SW 1271 (cell line): Measurements from ENCODE around the gene FAM229A.
"Not testable (repeated sequence)": the region's sequence is repeated elsewhere in the genome, so short reads cannot be mapped to it uniquely, and the experiment has no call there.

Experiments used
- DNase-seq, 2 experiments: peaks; one replicate each; lab custom pipeline; 2025; lab: John Stamatoyannopoulos, UW

FAM229A gene

DNA sequence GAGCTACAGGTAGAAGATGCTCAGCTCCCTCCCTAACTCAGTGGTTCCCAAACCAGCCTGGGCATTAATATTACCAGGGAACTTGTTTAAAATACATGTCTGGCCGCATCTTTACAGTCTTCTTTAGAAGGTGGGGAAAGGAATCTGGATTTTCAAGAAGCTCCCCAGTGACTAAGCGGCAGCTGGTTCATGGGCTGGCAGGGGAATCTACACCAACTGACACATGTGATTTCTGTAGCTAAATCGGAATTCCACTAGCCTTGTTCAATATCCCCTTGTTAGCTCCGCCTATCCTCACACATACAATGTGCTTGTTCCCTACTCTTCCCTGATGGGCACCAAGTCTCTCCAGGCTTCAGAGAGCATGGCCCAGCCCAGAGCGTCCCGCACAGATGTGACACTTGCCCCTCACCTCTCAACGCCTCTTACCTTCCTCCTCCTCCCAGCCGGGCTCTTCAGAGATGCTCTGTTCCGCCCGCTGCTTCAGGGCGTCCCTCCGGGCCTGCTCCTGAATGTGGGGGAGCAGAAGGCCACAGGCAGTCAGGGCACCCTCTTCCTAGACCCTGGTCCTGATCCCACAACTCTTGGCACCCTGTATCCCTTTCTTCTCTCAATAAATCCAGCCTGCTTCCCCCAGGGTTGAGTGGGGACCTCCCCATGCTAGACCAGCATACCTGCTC lies 15.4 kb upstream of the FAM229A start:
- DNase-seq = no peak

DNA sequence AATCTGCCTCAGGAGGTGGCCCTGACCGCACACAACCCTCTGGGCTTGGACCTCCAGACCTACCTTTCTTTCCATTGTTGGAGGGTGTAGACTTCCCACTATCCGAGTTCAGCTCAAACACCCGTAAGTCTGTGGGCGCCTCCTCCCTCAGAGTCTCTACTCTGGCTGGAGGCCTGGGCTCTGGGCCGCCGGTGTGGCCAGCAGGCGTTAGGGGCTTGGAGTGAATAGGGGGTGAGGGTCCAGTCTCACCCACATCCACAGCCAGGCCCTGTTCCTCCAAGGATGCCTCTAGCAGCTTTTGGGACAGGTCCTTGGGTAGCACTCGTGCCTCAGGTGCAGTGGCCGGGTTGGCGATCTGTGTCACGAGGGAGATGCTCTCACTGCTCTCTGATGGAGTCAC lies 13.9 kb upstream of the FAM229A start:
- no peak for DNase-seq

DNA sequence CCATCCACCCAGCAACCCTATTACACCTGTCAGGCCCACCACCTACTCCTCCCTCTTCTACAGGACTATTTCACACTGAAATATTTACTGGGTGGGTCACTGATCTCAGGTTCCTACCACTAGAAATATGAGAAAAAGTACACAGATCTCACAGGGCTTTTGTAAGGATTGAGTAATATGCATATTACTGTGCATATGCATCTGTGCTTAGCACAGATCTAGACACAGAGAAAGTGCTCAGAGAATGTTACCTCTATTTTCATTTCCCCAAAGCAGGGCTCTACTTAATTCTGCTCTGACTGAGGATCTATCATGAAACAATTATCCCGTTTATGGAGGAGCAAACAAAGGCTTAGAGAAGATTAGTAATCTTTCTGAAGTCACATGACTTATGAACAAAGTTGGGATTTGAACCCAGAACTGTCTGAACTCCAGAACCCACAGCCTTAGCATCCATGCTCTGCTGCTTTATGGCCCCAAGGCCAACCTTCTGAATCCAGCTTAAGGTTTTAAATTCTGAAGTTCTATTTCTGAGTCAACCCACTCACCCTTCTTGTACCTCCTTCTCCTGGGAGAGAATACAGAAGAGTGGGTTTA lies 11.8 kb upstream of the FAM229A start:
- no peak for DNase-seq

DNA sequence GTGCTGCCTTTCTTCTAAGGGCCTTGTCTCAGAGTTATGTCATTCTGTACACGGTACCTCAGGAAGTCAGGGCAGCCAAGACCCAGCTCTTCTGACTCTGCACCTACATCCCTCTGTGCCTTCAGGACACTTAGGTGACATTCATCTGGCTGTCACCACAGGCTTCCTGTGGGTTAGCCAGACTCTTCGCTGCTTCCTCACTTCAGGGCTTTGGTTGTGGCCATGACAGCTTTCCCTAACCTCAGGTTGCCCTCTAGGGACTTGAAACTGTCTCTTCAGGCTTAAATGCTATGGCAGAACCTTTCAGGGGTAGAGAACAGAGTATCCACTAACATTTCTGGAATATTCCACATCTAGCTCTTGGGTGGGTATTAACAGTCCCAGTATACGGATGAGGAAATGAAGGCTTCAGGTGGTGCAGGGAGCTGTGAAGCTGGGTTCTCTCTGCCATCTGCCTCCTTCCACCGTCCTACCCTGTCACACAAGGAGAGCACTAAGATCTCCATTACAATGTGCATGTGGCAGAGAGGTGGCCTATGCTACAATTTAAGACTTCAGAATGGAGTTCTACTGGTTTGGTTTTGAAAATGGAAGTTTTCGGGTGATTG lies 10.0 kb upstream of the FAM229A start:
- no peak for DNase-seq

DNA sequence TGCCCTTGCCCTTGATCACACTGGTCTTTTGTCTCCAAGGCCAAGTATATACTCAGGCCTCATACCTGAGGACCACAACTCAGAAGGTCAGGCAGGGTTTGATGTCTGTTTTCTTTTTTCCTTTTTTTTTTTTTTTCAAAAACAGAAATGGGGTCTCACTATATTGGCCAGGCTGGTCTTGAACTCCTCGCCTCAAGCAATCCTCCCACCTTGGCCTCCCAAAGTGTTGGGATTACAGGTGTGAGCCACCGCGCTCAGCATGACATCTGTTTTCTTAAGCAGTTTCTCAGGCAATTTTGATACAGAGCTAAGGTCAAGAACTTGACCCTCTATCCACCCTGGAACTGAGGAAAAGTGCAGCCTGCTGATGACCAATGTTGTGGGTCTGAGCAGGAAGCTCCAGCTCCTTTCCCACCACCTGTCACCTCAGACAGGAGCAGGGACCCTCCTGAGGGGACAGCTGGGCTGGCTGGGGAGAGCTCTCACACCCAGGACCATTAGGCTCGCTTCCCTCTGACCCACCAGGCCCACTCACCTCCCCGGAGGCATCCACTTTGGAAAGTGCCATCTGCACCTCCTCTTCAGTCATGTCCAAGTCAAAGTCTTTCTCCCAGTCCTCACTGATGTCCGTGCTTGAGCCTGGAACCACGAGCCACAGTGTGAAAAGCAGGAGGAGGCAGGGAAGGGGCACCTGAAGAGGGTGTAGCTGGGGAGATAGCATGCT lies 5.8 kb upstream of the FAM229A start:
- DNase-seq = no peak

DNA sequence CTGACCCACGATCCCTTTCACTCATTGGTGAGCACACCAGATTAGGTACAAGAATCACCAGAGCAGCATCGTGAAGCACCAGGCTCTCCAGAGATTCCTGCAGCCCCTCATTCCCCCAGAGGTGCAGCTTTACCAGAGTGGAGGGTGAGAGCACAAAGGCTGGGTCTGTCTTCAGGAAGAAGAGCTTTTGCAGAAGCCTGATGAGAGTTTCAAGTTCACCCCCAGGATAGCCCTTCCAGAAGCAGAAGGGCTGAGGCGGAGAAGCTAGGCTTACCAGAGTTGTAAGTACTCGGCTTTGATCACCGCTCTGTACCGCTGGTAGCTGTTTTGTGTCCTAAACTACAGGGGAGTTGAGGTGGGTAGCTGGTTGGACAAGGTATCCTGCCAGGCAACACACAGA lies 3.2 kb upstream of the FAM229A start:
- DNase-seq = no peak

DNA sequence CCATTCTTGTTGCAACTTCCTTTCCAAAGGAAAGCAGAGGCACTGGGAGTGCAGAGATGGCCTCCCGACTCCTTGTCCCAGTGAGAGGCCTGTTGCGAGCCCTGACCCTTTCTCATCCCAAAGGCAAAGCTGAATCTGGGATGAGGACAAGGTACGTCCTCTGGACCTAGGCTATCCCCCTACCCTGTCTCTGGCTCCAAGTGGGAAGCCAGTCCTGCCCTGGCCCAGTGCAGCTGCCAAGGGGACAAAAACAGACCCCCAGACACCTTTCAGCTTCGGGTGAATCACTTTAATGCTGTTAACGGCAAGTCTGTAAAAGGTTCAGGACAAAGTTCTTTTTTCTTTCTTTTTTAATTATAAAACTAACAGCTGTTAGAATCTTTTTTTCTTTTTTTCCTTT lies 2.6 kb upstream of the FAM229A start:
- no peak for DNase-seq

DNA sequence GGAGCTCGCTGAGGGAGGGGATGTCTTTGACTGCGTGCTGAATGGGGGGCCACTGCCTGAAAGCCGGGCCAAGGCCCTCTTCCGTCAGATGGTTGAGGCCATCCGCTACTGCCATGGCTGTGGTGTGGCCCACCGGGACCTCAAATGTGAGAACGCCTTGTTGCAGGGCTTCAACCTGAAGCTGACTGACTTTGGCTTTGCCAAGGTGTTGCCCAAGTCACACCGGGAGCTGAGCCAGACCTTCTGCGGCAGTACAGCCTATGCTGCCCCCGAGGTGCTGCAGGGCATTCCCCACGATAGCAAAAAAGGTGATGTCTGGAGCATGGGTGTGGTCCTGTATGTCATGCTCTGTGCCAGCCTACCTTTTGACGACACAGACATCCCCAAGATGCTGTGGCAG lies 1.4 kb upstream of the FAM229A start:
- DNase-seq = no peak

DNA sequence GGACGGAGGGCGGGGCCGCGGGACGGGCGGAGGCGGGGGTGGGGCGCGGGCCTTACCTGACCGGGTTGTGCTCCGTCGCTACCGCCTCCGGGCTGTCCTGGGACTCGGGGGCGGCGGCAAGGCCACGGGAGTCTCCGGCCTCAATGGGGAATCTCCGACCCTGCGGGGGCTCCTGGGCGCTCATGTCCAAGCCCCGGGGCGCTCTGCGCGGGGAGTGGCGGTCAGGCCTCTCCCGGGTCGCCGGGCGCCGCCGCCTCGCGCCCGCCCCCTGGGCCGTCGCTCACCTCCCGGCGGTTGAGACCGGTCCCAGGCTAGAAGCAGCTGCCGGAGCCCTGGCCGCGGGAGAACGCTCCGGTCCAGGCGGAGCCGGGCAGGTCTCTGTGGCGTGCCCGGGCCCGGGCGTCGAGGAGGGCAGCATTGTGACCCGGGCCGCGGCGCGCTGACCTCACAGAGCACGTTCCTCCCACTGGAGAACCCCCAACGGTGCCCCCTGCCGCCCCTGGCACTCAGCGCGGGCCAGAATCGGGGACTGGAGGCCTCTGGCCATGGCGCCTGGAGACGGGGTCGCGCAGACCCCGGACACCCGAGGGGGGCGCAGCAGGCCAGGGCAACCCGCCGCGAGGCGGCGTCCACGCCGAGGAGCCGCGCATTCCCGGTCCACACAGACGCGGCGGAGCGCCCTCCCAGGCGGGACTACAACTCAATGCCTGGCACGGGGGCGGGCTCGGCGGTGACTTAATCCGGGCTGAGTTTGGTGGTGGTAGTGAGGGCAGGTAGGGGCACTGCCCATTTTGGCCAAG lies 411 bp downstream of the FAM229A start:
- DNase-seq = no peak

DNA sequence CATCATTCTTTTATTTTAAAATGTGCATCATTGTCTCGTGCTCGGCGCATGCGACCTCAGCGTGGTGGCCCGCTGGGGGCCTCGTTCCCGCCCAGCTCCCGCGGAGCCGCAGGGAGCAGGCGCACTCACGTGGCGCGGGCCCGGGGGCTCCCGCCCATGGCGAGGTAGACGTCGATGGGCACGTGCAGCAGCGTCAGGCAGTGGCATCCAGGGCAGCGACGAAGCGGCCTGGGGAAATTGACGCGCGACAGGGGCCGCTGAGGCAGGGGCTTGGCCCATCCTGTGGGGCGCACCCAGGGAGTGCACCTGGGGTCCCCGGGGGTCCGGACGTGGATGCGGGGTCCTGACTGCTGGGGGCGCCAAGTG lies 994 bp downstream of the FAM229A start:
- DNase-seq = no peak

DNA sequence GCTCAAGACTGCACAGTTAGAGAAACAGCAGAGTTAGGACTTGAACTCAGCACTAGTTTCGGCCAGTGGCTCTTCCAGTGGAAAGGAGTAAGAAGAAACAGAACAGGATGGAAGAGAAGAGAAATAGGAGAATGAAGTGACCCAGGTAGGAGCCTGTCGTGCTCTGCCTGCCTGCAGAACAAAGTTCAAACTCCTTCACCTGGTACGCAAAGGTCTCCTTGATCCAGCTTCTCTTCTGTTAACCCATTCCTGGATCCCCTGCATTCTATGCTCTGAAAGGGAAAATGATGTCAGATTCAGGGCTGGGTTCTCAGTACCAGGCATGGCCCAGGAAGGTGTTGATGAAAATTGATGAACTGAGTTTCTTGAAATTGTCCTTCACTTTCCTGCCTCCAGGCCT lies 3.9 kb downstream of the FAM229A start:
- no peak for DNase-seq

DNA sequence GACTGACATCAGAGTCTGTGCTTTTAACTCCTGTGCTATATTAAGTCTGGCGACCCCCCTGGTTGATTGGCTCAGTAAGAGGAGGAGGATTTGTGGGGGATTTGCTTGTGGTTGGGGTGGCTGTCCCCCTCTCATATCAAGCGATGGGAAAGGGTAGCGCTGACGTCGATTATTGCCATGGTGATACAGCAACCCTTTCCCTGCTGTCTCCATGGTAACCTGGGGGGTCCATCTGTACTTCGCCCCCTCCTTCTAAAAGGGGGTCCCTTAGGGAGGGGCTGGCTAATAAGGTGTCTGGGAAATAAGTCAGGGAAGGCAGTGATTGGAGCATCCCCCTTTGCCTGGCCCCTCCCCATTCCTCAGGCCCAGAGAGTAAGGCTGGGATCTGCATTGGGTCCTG lies 4.7 kb downstream of the FAM229A start:
- no peak for DNase-seq

DNA sequence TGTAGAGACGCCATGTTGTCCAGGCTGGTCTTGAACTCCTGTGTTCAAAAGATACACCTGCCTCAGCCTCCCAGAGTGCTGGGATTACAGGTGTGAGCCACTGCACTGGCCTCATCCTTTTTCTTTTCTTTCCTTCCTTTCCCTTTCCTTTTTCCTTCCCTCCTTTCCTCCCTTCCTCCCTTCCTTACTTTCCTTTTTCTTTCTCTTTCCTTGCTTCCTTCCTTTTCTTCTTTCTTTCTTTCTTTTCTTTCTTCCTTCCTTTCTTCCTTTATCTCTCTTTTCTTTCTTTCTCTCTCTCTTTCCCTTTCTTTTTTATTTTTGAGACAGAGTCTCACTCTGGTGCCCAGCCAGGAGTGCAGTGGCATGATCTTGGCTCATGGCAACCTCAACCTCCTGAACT lies 5.8 kb downstream of the FAM229A start:
- DNase-seq = no peak

DNA sequence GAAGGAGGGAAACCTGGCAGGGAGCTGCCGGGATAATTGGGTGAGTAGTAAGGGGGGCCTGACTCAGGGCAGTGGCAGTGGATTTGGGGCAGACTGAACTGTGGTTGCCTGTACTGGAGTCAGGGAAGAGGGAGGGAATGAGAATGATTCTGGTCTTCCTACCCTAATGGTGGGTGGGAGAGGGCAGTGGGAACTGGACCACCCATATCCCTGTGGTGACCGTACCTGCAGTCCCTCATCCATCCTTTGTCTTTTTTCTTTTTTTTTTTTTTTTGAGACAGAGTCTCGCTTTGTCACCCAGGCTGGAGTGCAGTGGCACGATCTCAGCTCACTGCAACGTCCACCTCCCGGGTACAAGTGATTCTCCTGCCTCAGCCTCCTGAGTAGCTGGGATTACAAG lies 6.5 kb downstream of the FAM229A start:
- not testable (repeated sequence) for DNase-seq

DNA sequence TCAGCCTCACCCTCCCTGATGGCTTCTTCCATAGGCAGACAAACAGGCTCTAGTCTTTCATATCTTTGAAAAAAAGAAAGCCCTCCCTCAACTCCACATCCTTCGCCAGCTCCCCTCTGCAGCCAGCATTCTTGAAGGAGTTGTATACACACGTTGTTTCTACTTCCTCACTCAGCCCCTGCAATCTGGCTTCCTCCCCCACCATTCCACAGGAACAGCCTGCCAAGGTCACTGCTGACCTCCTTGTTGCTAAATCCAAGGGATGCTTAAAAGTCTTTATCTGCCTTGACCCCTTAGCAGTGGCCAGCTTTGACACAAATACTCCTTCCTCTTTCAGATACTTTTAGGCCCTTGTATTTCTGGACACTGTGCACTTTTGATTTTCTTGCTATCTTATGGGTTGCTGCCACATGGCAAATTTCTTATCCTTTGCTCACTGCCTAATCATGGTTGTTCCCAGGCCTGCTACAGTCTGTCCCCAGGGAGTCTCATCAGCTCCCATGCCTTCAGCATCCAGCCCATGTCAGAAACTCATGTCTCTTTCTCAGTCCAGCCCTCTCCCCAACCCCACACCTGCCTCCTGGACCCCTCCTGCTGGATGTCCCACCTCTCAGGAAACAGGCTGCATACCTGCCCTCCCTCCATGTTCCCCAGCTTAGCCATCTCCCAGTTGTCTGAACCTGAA lies 8.3 kb downstream of the FAM229A start:
- DNase-seq = no peak

DNA sequence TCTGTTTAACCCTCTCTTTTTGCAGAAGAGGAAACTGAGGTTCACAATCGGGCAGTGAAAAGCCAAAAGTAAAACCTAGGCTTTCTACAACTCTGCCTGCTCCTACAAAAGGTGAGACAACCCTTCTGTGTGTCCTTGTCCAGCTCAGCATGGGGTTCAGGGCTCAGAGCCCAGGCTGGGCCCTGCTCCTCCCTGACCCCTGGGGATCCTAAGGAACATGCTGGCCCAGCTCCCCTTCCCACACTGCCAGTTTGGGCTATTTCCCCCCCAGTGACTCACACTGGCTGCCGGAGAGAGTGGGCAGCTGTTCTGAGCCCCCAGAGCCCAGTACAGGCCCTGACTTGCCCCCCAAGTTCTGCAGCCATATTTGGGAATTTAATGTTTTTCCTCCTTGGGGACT lies 8.9 kb downstream of the FAM229A start:
- no peak for DNase-seq

DNA sequence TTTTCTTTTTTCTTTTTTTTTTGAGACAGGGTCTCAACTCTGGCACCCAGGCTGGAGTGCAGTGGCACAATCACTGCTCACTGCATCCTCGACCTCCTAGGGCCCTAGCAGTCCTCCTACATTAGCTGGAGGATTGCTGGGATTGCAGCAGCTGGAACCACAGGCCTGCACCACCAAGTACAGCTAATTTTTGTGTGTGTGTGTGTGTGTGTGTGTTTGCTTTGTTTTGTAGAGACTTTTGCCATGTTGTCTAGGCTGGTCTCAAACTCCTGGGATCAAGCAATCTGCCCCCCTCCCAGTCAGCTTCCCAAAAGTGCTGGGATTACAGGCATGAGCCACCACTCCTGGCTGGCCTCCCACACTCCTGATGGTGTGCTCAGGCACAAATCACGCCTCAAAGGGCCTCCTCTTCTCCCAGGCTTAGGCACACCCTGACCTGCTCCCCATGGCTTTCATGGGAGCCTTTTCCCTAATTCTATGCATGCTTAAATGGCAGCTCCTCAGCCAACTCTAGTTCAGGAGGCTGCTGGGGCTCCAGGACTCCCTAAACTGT lies 9.4 kb downstream of the FAM229A start:
- DNase-seq = no peak

DNA sequence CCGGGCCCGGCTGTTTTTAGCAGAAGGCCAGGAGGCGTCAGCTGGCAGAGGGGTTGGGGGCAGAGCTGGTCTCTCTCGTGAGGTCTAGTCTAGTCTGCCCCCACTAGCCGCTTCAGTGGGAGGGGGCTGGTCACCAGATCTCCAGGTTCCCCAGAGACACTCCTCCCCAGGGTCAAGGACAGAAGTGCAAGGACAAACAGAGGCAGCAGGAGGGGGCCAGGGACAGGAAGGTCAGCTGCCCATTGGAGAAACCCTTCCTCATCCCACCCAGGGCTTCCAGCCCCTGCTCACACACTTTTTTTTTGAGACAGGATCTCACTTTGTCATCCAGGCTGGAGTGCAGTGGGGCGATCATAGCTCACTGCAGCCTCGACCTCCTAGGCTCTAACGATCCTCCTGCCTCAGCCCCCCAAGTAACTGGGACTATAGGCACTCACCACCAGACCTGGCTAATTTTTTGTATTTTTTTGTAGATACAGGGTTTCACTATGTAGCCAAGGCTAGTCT lies 10.0 kb downstream of the FAM229A start:
- no peak for DNase-seq

DNA sequence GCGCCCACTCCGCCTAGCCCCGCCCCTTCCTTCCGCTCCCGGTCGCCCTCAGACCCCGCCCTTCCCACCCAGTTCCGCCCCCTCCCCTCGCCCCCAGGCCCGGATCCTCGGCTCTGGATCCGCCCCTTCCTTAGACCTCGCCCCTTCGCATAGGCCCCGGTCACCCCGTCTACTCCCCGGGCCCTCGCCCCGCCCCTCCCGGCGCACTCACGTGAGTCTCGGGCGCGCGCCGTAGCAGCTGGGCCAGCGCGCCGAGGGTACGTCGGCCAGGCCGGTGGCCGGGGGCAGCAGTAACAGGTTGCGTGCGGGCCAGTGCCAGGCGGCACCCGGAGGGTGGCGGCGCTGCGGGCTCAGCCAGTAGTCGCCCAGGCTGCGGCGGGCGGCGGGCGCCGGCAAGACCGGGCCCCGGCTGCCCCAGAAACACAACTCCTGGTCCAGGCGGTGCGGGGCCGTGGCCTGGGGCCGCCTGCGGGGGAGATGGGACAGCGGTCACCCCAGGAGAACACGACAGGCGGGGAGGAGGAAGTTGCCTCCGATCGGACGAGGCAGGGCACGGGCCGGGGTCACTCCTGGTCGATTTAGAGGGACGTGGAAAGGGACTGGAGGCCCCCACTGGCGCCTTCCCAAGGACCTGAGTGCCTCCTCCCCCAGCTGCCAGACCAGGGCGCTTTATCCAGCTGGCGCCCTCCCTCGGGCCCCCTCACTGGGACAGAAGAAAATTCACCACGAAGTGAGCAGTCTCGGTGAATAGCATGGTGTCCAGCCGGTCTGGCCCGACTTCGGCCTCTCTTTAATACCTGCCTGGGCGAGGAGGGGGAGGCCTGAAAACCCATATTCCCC lies 10.7 kb downstream of the FAM229A start:
- DNase-seq = peak; percentile 67 to 81

DNA sequence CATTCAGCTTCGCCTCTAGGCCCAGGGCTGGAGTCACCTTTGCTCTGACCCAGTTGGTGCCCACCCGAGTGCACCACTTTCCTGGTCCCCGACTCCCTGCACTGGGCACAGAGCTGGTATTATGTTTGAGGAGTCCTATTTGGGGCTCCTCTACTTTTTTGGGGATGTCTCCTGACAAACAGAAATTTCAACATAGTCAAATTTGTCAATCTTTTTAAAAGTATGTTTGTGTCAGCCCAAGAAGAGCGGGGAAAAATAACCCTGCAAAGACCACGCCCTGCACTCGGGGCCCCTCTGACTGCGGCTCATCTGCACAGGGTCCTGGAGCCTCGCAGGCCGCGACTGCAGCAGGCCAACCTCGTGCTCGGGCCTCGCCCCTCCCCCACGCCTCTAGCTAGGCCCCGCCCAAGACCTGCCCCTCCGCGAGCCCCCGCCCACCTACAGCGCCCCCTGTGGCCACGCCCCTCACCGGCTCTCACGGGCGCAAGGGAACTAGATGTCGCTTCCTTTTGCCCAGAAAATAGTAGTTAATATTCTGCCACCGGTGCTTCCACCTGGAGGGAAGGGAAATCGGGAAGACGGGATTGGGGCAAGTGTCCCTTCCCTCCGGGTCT lies 11.4 kb downstream of the FAM229A start:
- peak in 1 of 2 experiments; percentile 71 for DNase-seq
